Kidney (tissue), 14 donors: ENCODE results near the gene CHST12. TPM values are rescaled to one million over a fixed set of nuclear protein-coding genes. Genes with fewer than 3 reads are reported as not detected.

Experiments
- DNase-seq, 5 donors: peaks; one replicate each; pipeline ENCODE4 v3.0.0-alpha.2; 2013 to 2020
- FAIRE-seq: peaks from 2 replicates; lab custom pipeline; 2012; peaks lifted over from hg19 to GRCh38; lab: Jason Lieb, UNC
- H3K27ac ChIP-seq, 2 donors: one replicate each; pipeline ENCODE4 v1.7.0; 2013; ENCODE audit warnings: low read depth in 2 of 2, low read length in 2 of 2, inconsistent platforms in 1 of 2
- H3K27me3 ChIP-seq: one replicate; pipeline ENCODE4 v1.7.1; 2013; ENCODE audit warnings: low read length, inconsistent platforms; ENCODE audit not compliant: control insufficient read depth, insufficient read depth
- H3K36me3 ChIP-seq, 3 donors: one replicate each; pipeline versions ENCODE4 v1.7.0 to v1.7.1; 2013; ENCODE audit warnings: low read length in 3 of 3, control low read depth in 1 of 3, inconsistent platforms in 1 of 3; ENCODE audit not compliant: insufficient read depth in 3 of 3, control insufficient read depth in 2 of 3
- H3K4me1 ChIP-seq, 3 donors: one replicate each; pipeline versions ENCODE4 v1.7.0 to v1.7.1; 2013; ENCODE audit warnings: low read length in 3 of 3, inconsistent platforms in 1 of 3, low read depth in 1 of 3; ENCODE audit not compliant: control insufficient read depth in 2 of 3, insufficient read depth in 2 of 3
- H3K4me3 ChIP-seq, 3 donors: one replicate each; pipeline versions ENCODE4 v1.7.0 to v1.8.1; 2013; ENCODE audit warnings: low read length in 3 of 3, control low read depth in 1 of 3, inconsistent platforms in 1 of 3
- H3K9ac ChIP-seq, 3 donors: one replicate each; pipeline versions ENCODE4 v1.7.0 to v1.7.1; 2013; ENCODE audit warnings: low read length in 3 of 3, control low read depth in 1 of 3, inconsistent platforms in 1 of 3
- H3K9me3 ChIP-seq, 3 donors: one replicate each; pipeline versions ENCODE4 v1.7.0 to v1.7.1; 2013; ENCODE audit warnings: low read length in 3 of 3, control low read depth in 1 of 3, inconsistent platforms in 1 of 3; ENCODE audit not compliant: control insufficient read depth in 2 of 3, insufficient read depth in 1 of 3
- intact Hi-C: fragments of 100-400 bp; cut with DNase I; formaldehyde crosslinking; loops from one replicate; pipeline ENCODE4 v1.11.1; 2022
- polyA plus RNA-seq: library from polyadenylated mRNA; stranded (reverse); fragments of 350-450 nt; fragmentation: Illumina TruSeq; extraction: RNeasy Lipid Tissue Mini Kit (QIAGEN cat#74804); gene quantifications from one replicate; pipeline ENCODE4 v1.2.3, GENCODE V29; 2014; ENCODE audit warnings: low read depth, low replicate concordance; ENCODE audit not compliant: insufficient read depth
- total RNA-seq: library from RNA; stranded (reverse); fragmentation: NEBNext Ultra II Directional; extraction: Animal tissue kit (Norgen Biotek cat#: 25700); gene quantifications from one replicate; pipeline ENCODE4 v1.2.1, GENCODE V29; 2021
- TF ChIP-seq, protein P1 (sequence below): IDR thresholded peaks from 3 replicates; pipeline ENCODE4 v1.5.1; 2012; ENCODE audit warnings: mild to moderate bottlenecking, moderate library complexity, borderline replicate concordance; ENCODE audit not compliant: insufficient read depth; ENCODE audit errors: extremely low read depth
- donor health status: control.
- donor health status: control.
- donor health status: control.
- donor health status: control.
- donor health status: control.
- donor health status: DM: yes; HTN: yes; CAD: no.
- donor health status: Normal renal cell carcinoma (clear cell type).

The CHST12 gene
- total and polyA plus RNA-seq, 2 donors from 2014 or later = 16.3 to 25.6 TPM

GRCh38 chr7:2437537-2438148, 34.2 kb downstream of the CHST12 start:
- no peak overlapping the region for H3K9ac ChIP-seq
- FAIRE-seq (no peak), DNase-seq (no peak)
- intact Hi-C loops = no loop called here
- H3K4me1 ChIP-seq = no peaks in the 10 kb centered on the region
- peaks cover 0 to 9% (median 8%) of the 10 kb centered on the region in 3 donors for H3K36me3 ChIP-seq
- no peak overlapping the region for H3K4me3 ChIP-seq
- no peak overlapping the region for H3K27ac ChIP-seq
- TF ChIP-seq, protein P1, sequence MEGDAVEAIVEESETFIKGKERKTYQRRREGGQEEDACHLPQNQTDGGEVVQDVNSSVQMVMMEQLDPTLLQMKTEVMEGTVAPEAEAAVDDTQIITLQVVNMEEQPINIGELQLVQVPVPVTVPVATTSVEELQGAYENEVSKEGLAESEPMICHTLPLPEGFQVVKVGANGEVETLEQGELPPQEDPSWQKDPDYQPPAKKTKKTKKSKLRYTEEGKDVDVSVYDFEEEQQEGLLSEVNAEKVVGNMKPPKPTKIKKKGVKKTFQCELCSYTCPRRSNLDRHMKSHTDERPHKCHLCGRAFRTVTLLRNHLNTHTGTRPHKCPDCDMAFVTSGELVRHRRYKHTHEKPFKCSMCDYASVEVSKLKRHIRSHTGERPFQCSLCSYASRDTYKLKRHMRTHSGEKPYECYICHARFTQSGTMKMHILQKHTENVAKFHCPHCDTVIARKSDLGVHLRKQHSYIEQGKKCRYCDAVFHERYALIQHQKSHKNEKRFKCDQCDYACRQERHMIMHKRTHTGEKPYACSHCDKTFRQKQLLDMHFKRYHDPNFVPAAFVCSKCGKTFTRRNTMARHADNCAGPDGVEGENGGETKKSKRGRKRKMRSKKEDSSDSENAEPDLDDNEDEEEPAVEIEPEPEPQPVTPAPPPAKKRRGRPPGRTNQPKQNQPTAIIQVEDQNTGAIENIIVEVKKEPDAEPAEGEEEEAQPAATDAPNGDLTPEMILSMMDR = no peak
- no peaks in the 10 kb centered on the region for H3K27me3 ChIP-seq
- no peaks in the 10 kb centered on the region for H3K9me3 ChIP-seq

- FAIRE-seq = no peak
- Histone ChIP-seq H3K4me1 (no peaks in the 10 kb centered on the region), H3K27ac (no peak overlapping the region), H3K4me3 (no peak overlapping the region), H3K9ac (no peak overlapping the region), H3K36me3 (peaks cover 0 to 9% (median 8%) of the 10 kb centered on the region in 3 donors), H3K27me3 (no peaks in the 10 kb centered on the region), H3K9me3 (no peaks in the 10 kb centered on the region)
- intact Hi-C loops = no loop called here
- no peak for DNase-seq
- TF ChIP-seq, protein P1 = no peak
These were observed 34.8 kb downstream of the CHST12 start for GRCh38 chr7:2438186-2438585.

DNA sequence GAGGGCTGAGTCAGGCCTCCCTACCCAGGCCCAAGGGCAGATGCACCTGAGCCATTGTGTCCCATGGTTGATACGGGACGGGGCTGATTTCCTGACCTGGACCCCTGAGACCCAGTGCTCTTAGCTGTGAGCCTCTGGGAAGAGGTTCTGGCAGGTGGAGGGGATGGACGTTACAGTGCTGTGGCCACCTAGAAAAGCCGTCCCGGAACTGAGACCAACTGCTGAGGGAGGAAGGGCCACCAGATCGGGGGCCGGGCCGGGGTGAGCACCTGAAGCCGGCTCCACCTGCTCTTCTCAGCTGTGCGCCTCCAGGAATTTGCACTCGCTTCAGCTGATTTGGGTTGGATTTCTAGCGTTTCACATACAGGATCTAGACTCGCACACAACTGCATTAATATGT, 35.4 kb downstream of the CHST12 start:
- Histone ChIP-seq H3K4me1 (no peaks in the 10 kb centered on the region), H3K9ac (no peak overlapping the region), H3K27me3 (no peaks in the 10 kb centered on the region), H3K36me3 (peaks cover 0 to 8% (median 3%) of the 10 kb centered on the region in 3 donors), H3K27ac (no peak overlapping the region), H3K9me3 (no peaks in the 10 kb centered on the region), H3K4me3 (no peak overlapping the region)
- TF ChIP-seq, protein P1 = no peak
- DNase-seq (no peak), FAIRE-seq (no peak)
- intact Hi-C loops = no loop called here
